ENCODE measurements around the gene IRGQ.

IRGQ gene

DNA sequence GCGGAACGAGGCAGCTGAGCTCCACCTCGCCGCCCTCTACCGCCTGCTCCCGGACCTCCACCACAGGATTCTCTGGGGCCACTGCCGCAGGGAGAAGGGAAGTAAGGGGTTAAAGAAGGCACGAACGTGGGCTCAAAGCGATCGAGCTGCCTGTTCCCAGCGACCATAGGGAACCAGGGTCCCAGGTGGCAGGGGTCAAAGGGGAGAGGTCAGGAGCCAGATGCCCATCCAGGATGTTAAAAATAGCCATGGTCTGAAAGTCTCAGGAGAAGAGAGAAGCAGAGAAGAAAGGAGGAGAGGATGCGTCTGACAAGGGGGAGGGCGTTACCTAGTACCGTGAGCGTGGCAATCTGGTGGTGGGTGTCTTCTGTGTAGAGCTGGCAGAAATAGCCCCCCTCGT, 30.9 kb upstream of the IRGQ start:
- no peak overlapping the region for H3K27ac ChIP-seq (ENCODE audit: low read depth, low read length)
- peaks cover 3 to 15% (median 10%) of the 10 kb centered on the region in 5 donors for H3K27me3 ChIP-seq (ENCODE audit: control insufficient read depth in 5 of 5, insufficient read depth in 4 of 5, low read length in 5 of 5)
- H3K9me3 ChIP-seq (ENCODE audit: control insufficient read depth in 5 of 5, low read length in 5 of 5): no peaks in the 10 kb centered on the region
- no peak overlapping the region for H3K9ac ChIP-seq (ENCODE audit: low read length in 5 of 5)
- peaks cover 0 to 3% (median 0%) of the 10 kb centered on the region in 5 donors for H3K4me1 ChIP-seq (ENCODE audit: control insufficient read depth in 5 of 5, insufficient read depth in 5 of 5, low read length in 5 of 5)
- H3K36me3 ChIP-seq (ENCODE audit: control insufficient read depth in 5 of 5, insufficient read depth in 5 of 5, low read length in 5 of 5): no peaks in the 10 kb centered on the region
- no peak overlapping the region for H3K4me3 ChIP-seq (ENCODE audit: low read depth in 1 of 5, low read length in 5 of 5)

DNA sequence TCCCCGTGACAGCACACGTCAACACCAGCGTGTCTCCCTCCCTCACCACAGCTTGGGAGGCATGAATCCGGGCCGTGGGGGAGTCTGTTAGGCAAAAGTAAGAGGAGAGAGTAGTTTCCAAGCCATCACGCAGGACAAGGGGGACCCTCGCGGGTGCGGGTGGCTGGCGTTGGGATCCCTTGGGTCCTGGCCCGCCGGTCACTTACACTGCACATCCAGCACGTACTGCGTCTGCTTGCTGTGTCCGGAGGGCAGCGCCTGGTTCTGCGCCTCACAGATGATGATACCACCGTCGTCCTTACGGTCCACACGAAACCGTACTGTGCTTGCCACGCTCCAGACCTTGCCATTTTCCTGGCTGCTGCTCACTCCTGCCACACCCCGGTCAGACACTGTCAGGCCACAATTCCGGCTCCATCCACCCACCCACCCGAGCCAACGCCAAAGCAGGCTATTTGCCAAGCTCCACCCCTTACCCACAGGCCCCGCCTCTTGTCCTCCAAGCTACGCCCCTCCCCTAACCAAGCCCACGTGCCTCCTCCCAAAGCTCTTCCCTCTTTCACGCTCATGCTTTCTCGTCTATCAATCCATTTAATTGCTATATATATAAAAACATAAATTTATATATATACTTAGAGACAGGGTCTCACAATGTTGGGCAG, 30.1 kb upstream of the IRGQ start:
- Histone ChIP-seq H3K9ac (ENCODE audit: low read length in 5 of 5) (no peak overlapping the region), H3K36me3 (ENCODE audit: control insufficient read depth in 5 of 5, insufficient read depth in 5 of 5, low read length in 5 of 5) (no peaks in the 10 kb centered on the region), H3K4me1 (ENCODE audit: control insufficient read depth in 5 of 5, insufficient read depth in 5 of 5, low read length in 5 of 5) (peaks cover 0 to 3% (median 0%) of the 10 kb centered on the region in 5 donors), H3K27ac (ENCODE audit: low read depth, low read length) (no peak overlapping the region), H3K27me3 (ENCODE audit: control insufficient read depth in 5 of 5, insufficient read depth in 4 of 5, low read length in 5 of 5) (peaks cover 3 to 15% (median 10%) of the 10 kb centered on the region in 5 donors), H3K9me3 (ENCODE audit: control insufficient read depth in 5 of 5, low read length in 5 of 5) (no peaks in the 10 kb centered on the region), H3K4me3 (ENCODE audit: low read depth in 1 of 5, low read length in 5 of 5) (no peak overlapping the region)

DNA sequence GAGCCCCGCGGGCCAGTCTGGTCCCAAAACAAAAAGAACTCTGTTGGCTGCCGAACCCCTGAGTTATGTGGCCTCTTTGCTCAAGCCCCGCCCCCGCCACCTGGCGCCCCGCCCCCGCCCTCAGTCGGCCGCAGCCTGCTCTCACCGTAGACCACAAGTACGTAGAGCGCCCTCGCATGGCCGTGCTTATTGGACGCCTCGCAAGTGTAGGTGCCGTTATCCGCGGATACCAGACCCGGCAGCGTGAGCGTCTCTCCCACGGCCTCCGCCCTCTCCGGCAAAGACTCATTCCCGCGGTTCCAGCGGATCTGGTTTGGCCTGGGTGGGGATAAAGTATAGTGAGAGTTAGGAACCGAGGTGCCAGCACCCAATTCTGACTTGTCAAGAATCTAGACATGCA, 29.0 kb upstream of the IRGQ start:
- Histone ChIP-seq H3K36me3 (ENCODE audit: control insufficient read depth in 5 of 5, insufficient read depth in 5 of 5, low read length in 5 of 5) (no peaks in the 10 kb centered on the region), H3K9ac (ENCODE audit: low read length in 5 of 5) (no peak overlapping the region), H3K27me3 (ENCODE audit: control insufficient read depth in 5 of 5, insufficient read depth in 4 of 5, low read length in 5 of 5) (peaks cover 3 to 15% (median 10%) of the 10 kb centered on the region in 5 donors), H3K9me3 (ENCODE audit: control insufficient read depth in 5 of 5, low read length in 5 of 5) (no peaks in the 10 kb centered on the region), H3K4me3 (ENCODE audit: low read depth in 1 of 5, low read length in 5 of 5) (no peak overlapping the region), H3K27ac (ENCODE audit: low read depth, low read length) (no peak overlapping the region), H3K4me1 (ENCODE audit: control insufficient read depth in 5 of 5, insufficient read depth in 5 of 5, low read length in 5 of 5) (peaks cover 0 to 9% (median 5%) of the 10 kb centered on the region in 5 donors)

DNA sequence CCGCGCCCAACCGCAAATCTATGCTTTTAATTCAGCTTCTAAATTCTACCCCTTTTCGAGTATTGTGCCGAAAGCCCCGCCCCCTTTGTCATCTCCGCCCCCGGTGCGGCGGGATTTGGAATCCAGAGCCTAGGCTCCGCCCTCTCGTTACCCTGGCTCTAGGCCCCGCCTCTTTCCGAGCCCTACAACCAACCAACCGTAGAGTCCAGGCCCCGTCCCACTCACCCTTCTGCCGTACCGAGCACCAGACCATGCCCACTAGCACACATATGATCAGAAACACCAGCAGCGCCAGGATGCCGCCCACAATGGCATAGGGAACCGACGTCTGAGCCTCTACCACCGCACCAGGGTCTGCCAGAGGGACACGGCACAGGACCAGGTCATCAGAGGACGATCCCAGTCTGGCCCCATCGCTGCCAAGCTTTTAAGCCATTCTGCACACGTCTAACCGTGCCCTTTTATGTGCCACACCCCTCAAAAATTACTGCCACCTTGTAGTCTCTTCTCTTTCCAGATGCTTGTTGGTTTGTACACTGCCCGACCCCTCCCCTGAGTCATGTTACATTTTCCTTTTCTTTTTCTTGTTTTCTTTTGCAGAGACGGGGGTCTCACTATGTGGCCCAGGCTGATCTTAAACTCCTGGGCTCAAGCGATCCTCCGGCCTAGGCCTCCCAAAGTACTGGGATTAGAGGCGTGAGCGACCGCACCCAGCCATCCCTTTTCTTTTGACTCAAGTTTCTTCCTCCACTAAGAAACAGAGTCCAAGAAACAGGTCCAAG, 28.1 kb upstream of the IRGQ start:
- Histone ChIP-seq H3K4me3 (ENCODE audit: low read depth in 1 of 5, low read length in 5 of 5) (no peak overlapping the region), H3K27me3 (ENCODE audit: control insufficient read depth in 5 of 5, insufficient read depth in 4 of 5, low read length in 5 of 5) (peaks cover 3 to 15% (median 10%) of the 10 kb centered on the region in 5 donors), H3K9me3 (ENCODE audit: control insufficient read depth in 5 of 5, low read length in 5 of 5) (no peaks in the 10 kb centered on the region), H3K36me3 (ENCODE audit: control insufficient read depth in 5 of 5, insufficient read depth in 5 of 5, low read length in 5 of 5) (no peaks in the 10 kb centered on the region), H3K9ac (ENCODE audit: low read length in 5 of 5) (no peak overlapping the region), H3K27ac (ENCODE audit: low read depth, low read length) (no peak overlapping the region), H3K4me1 (ENCODE audit: control insufficient read depth in 5 of 5, insufficient read depth in 5 of 5, low read length in 5 of 5) (peaks cover 0 to 17% (median 11%) of the 10 kb centered on the region in 5 donors)

DNA sequence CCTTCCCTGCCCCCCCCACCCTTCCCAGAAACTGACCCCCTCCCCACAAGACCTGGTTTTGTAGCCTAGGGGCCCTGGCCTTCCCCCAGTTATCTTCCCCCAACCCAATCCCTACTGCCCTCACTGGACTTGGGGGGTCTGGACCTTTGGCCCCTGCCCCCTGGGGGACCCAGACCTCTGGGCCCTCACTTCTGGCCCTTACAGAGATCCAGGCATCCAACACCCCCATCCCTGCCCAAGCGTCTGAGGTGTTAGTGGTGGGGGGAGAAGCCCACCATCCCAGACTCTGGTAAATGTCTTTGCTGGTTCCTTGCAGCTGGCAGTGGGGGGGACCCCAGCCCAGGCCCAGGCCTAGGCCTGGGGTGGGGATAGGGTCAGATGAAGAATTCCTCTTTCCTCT, 27.0 kb upstream of the IRGQ start:
- no peak overlapping the region for H3K9ac ChIP-seq (ENCODE audit: low read length in 5 of 5)
- no peaks in the 10 kb centered on the region for H3K9me3 ChIP-seq (ENCODE audit: control insufficient read depth in 5 of 5, low read length in 5 of 5)
- H3K36me3 ChIP-seq (ENCODE audit: control insufficient read depth in 5 of 5, insufficient read depth in 5 of 5, low read length in 5 of 5): no peaks in the 10 kb centered on the region
- no peak overlapping the region for H3K4me3 ChIP-seq (ENCODE audit: low read depth in 1 of 5, low read length in 5 of 5)
- no peak overlapping the region for H3K27ac ChIP-seq (ENCODE audit: low read depth, low read length)
- peaks cover 0 to 26% (median 20%) of the 10 kb centered on the region in 5 donors for H3K4me1 ChIP-seq (ENCODE audit: control insufficient read depth in 5 of 5, insufficient read depth in 5 of 5, low read length in 5 of 5)
- peaks cover 3 to 15% (median 10%) of the 10 kb centered on the region in 5 donors for H3K27me3 ChIP-seq (ENCODE audit: control insufficient read depth in 5 of 5, insufficient read depth in 4 of 5, low read length in 5 of 5)

DNA sequence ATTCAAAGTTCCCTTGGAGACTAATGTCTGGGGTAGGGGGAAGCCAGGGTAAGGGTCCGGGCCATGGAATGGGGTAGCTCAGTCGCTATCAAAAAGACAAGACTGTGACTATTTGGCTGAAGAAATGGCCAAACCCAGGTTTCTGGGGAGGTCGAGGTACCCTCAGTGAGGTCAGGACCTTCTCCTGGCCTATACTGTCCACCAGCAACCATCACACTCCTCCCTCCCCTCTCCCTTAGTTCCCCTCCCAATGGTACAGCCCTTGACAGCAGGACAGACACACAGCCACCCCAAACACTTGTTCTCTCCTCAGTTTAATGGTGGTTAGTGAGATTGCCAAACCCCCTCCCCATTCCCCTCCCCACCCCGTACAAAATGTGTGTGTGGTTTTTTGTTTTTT, 26.1 kb upstream of the IRGQ start:
- Histone ChIP-seq H3K36me3 (ENCODE audit: control insufficient read depth in 5 of 5, insufficient read depth in 5 of 5, low read length in 5 of 5) (no peaks in the 10 kb centered on the region), H3K27ac (ENCODE audit: low read depth, low read length) (no peak overlapping the region)

DNA sequence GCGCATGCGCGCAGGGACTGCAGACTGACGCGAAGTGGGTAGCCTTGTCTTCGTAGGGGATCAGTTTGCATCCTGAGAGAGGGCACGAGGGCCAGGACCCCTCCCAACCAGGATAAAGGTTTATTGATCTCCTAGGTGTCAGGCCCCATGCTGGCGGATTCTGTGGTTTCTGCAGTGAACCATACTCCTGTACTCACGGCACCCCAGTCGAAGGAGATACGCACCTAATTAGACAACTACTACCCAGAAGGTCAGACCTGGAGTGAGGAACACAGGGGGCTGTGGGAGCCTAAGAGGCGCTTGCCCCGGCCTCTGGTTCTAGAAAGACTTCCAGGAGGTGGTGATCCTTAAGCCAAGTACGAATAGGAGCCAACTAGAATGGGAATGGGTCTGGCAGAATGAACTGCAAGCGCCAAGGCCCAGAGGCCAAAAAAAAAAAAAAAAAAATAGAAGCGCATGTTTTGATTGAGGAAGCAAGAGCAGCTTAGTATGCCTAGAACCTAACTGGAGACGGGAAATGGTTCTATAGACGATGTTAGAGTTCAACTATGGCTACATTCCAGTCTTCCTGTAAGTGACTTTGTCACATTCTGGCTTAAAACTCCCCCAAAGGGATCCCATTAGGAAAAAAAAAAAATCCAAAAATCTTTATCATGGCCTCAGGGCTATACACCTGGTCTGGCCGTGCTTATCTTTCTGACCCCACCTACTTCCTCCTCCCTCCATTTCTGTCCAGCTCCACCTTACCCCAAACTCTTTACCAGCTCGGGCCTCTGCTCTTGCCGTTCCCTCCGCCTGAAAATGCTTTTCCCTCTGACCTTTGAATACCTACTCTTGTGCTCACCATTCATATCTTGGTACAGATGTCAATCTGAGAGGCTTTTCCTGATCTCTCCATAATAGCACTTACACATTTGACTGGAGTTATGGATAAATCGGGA, 24.4 kb upstream of the IRGQ start:
- peak overlapping the region; percentile 89 to 97 (median 96) for H3K4me3 ChIP-seq (ENCODE audit: low read depth in 1 of 5, low read length in 5 of 5)
- H3K9me3 ChIP-seq (ENCODE audit: control insufficient read depth in 5 of 5, low read length in 5 of 5): no peaks in the 10 kb centered on the region
- H3K27ac ChIP-seq (ENCODE audit: low read depth, low read length): peak overlapping the region; percentile 85
- no peaks in the 10 kb centered on the region for H3K27me3 ChIP-seq (ENCODE audit: control insufficient read depth in 5 of 5, insufficient read depth in 4 of 5, low read length in 5 of 5)
- H3K9ac ChIP-seq (ENCODE audit: low read length in 5 of 5): peak overlapping the region in 4 of 5 donors; percentile 31 to 99 (median 86)
- peaks cover 0 to 2% (median 0%) of the 10 kb centered on the region in 5 donors for H3K36me3 ChIP-seq (ENCODE audit: control insufficient read depth in 5 of 5, insufficient read depth in 5 of 5, low read length in 5 of 5)
- H3K4me1 ChIP-seq (ENCODE audit: control insufficient read depth in 5 of 5, insufficient read depth in 5 of 5, low read length in 5 of 5): peaks cover 0 to 26% (median 20%) of the 10 kb centered on the region in 5 donors

More for the DNA sequence above, 26.1 kb upstream of the IRGQ start:
- Histone ChIP-seq H3K4me1 (ENCODE audit: control insufficient read depth in 5 of 5, insufficient read depth in 5 of 5, low read length in 5 of 5) (peaks cover 0 to 26% (median 20%) of the 10 kb centered on the region in 5 donors), H3K9me3 (ENCODE audit: control insufficient read depth in 5 of 5, low read length in 5 of 5) (no peaks in the 10 kb centered on the region), H3K9ac (ENCODE audit: low read length in 5 of 5) (no peak overlapping the region), H3K27me3 (ENCODE audit: control insufficient read depth in 5 of 5, insufficient read depth in 4 of 5, low read length in 5 of 5) (peaks cover 3 to 12% (median 9%) of the 10 kb centered on the region in 5 donors), H3K4me3 (ENCODE audit: low read depth in 1 of 5, low read length in 5 of 5) (no peak overlapping the region)

DNA sequence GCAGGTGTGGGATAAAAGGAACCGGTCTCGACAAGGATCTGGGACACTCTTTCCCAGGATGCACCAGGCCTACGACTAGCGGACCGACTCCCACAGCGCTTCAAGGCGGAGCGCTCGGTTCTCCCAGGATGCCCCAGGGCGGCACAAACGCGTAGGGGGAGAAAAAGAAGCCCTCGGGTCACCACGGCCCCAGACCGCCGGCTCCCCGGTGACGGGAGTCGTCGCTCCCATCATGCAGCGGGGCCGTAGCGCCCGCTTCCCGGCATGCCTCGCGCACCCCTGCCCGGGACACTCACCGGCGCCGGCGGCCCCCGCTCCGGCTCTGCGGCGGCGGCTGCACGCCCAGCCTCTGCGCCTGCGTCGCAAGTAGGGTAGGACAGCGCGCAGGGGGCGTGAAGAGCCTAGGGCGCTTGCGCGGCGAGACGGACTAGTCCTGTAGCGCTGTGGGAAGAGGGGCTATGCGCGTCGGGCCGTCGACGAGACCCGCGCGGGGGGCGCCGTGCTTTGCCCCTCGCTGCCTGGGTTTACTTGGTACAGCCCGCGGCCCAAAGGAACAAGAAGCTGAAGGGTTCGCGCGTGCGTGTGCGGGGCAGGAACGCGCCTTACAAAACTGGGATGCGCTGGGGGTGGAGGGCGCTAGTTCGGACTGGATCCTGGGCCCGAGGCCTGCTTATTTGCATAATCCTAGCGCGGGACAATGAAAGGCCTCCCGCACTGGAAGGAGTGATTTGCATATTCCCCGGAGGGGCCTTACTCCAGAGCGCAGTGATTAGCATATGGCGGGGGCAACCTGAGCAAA, 23.5 kb upstream of the IRGQ start, which contains the start of gene ZNF428:
TSS of gene ZNF428 (minus strand) at position 368 of the 799 bp plus-strand sequence. CDS start 5,325 bp downstream, outside the sequence.
- no peaks in the 10 kb centered on the region for H3K27me3 ChIP-seq (ENCODE audit: control insufficient read depth in 5 of 5, insufficient read depth in 4 of 5, low read length in 5 of 5)
- H3K4me1 ChIP-seq (ENCODE audit: control insufficient read depth in 5 of 5, insufficient read depth in 5 of 5, low read length in 5 of 5): peaks cover 0 to 23% (median 20%) of the 10 kb centered on the region in 5 donors
- peaks cover 0 to 2% (median 0%) of the 10 kb centered on the region in 5 donors for H3K36me3 ChIP-seq (ENCODE audit: control insufficient read depth in 5 of 5, insufficient read depth in 5 of 5, low read length in 5 of 5)
- H3K27ac ChIP-seq (ENCODE audit: low read depth, low read length): peak within 1 kb of the TSS; percentile 85
- H3K4me3 ChIP-seq (ENCODE audit: low read depth in 1 of 5, low read length in 5 of 5): peak within 1 kb of the TSS; percentile 92 to 98 (median 96)
- H3K9me3 ChIP-seq (ENCODE audit: control insufficient read depth in 5 of 5, low read length in 5 of 5): no peaks in the 10 kb centered on the region
- H3K9ac ChIP-seq (ENCODE audit: low read length in 5 of 5): peak within 1 kb of the TSS; percentile 84 to 99 (median 95)

DNA sequence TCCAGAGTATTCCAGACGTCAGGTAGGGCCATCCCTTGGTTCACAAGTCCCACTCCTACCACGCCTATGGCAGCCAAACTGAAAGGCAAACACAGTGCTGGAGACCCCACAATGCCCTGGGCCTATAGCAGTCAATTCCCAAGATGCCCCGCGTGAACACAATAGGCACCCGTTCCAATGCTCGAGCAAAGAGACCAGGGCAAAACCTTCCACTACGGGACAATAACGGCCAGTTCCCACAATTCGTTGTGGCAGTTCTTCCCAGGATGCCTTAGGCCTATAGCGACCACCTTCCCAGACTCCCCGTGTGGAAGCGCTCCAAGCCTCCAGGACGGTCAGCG, 23.0 kb upstream of the IRGQ start:
- Histone ChIP-seq H3K4me1 (ENCODE audit: control insufficient read depth in 5 of 5, insufficient read depth in 5 of 5, low read length in 5 of 5) (peaks cover 0 to 23% (median 20%) of the 10 kb centered on the region in 5 donors), H3K27ac (ENCODE audit: low read depth, low read length) (peak overlapping the region; percentile 85), H3K9me3 (ENCODE audit: control insufficient read depth in 5 of 5, low read length in 5 of 5) (no peaks in the 10 kb centered on the region), H3K27me3 (ENCODE audit: control insufficient read depth in 5 of 5, insufficient read depth in 4 of 5, low read length in 5 of 5) (no peaks in the 10 kb centered on the region), H3K36me3 (ENCODE audit: control insufficient read depth in 5 of 5, insufficient read depth in 5 of 5, low read length in 5 of 5) (peaks cover 1 to 5% (median 4%) of the 10 kb centered on the region in 5 donors), H3K9ac (ENCODE audit: low read length in 5 of 5) (peak overlapping the region; percentile 84 to 99 (median 95)), H3K4me3 (ENCODE audit: low read depth in 1 of 5, low read length in 5 of 5) (peak overlapping the region; percentile 92 to 98 (median 96))

All from subcutaneous abdominal adipose tissue (tissue), 5 donors.